Nephron progenitor cell (in vitro differentiated cells): ENCODE measurements around the gene VAMP8.

Experiments
- DNase-seq: peaks from one replicate; pipeline ENCODE4 v3.0.0; 2021
- H3K27ac Mint-ChIP-seq: 2 replicates; pipeline ENCODE4 v1.8.0; 2021; ENCODE audit warnings: mild to moderate bottlenecking, moderate library complexity, mixed read lengths
- H3K27me3 Mint-ChIP-seq: 2 replicates; pipeline ENCODE4 v1.8.0; 2021; ENCODE audit warnings: mild to moderate bottlenecking, low read depth, mixed read lengths; ENCODE audit not compliant: poor library complexity
- H3K36me3 Mint-ChIP-seq: 2 replicates; pipeline ENCODE4 v1.8.0; 2021; ENCODE audit warnings: low read depth, mixed read lengths
- H3K4me1 Mint-ChIP-seq: 2 replicates; pipeline ENCODE4 v1.8.0; 2021; ENCODE audit warnings: mixed read lengths
- H3K4me3 Mint-ChIP-seq: 2 replicates; pipeline ENCODE4 v1.8.0; 2021; ENCODE audit warnings: mild to moderate bottlenecking, moderate library complexity, mixed read lengths
- H3K9me3 Mint-ChIP-seq: 2 replicates; pipeline ENCODE4 v1.8.0; 2021; ENCODE audit warnings: mild to moderate bottlenecking, moderate library complexity, mixed read lengths
- TF ChIP-seq, protein P1 (sequence below): fragments of 200-600 bp; sonication (generic); IDR thresholded peaks from 2 replicates; pipeline ENCODE4 v1.5.0; 2021; ENCODE audit warnings: antibody characterized with exemption

Gene VAMP8

DNA sequence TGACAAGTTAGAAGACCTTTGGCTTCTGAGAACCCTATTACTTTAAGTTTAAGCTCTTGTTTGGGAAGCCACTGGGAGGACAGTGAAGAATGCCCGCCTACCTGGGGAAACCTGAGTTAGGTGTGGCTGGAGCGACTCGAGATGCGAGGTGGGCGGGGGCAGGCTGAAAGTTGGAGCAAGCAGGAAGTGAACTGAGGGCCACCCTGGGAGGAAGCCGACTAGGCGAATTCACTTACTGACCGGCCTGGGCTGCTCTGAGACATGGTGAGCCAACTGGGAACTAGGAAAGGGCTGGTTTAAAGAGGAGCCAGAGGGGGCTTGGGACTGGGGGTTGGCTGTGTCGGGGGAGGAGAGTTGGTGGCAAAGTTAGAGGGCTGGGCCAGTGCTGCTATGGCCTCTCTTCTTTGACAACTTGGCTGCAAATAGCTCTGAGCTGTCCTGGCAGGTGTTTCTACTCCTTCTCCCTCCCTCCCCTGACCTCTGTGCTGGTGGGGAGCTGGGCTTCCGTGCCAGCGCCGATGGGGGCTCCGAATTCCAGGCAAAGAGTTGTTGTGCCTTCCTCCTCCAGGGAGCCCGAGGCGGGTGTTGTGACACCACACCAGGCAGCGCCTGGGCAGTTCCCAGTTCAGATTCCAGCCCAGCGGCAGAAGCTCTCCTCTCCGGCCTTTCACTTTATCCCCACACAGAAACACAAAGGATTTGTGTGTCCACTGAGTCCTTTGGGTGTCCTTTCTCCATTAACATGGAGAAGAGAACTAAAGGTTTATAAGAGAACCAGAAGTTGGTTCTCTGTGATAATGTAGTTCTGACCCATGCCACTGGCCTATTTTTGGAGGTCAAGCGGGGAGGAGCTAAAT lies at the start of gene VAMP8:
Gene VAMP8 (plus strand): TSS at position 201 of the 857 bp plus-strand sequence. CDS start 61 bp downstream, at position 262.
- DNase-seq: peak; percentile 37
- H3K9me3 Mint-ChIP-seq: no peaks in the 10 kb centered on the region
- peaks cover 6% of the 10 kb centered on the region for H3K36me3 Mint-ChIP-seq
- H3K4me1 Mint-ChIP-seq: peaks cover 58% of the 10 kb centered on the region
- TF ChIP-seq, protein P1, sequence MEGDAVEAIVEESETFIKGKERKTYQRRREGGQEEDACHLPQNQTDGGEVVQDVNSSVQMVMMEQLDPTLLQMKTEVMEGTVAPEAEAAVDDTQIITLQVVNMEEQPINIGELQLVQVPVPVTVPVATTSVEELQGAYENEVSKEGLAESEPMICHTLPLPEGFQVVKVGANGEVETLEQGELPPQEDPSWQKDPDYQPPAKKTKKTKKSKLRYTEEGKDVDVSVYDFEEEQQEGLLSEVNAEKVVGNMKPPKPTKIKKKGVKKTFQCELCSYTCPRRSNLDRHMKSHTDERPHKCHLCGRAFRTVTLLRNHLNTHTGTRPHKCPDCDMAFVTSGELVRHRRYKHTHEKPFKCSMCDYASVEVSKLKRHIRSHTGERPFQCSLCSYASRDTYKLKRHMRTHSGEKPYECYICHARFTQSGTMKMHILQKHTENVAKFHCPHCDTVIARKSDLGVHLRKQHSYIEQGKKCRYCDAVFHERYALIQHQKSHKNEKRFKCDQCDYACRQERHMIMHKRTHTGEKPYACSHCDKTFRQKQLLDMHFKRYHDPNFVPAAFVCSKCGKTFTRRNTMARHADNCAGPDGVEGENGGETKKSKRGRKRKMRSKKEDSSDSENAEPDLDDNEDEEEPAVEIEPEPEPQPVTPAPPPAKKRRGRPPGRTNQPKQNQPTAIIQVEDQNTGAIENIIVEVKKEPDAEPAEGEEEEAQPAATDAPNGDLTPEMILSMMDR: no peak
- H3K4me3 Mint-ChIP-seq: peak within 1 kb of the TSS; percentile 70
- H3K27me3 Mint-ChIP-seq: peaks cover 14% of the 10 kb centered on the region
- peak within 1 kb of the TSS; percentile 99 for H3K27ac Mint-ChIP-seq

DNA sequence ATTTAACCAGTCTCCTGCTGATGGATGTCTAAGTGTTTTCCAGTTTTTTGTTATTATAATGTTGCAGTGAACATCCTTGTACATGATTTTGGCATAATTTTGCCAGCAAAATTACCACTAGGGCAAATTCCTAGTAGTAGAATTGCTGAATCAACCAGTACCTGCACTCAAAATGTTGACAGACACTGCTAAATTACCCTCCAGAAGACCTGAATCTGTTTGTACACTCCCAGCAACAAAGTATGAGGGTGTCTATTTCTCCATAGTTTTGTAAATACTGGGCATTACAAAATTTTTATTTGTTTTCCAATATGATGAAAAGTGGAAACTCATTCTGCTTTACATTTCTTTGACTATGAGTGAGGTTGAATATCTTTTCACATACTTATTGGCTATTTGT lies 49.6 kb upstream of the VAMP8 start:
- Mint-ChIP-seq H3K36me3 (no peaks in the 10 kb centered on the region), H3K4me3 (no peak overlapping the region), H3K9me3 (no peaks in the 10 kb centered on the region), H3K27ac (no peak overlapping the region), H3K27me3 (peaks cover 9% of the 10 kb centered on the region), H3K4me1 (peaks cover 45% of the 10 kb centered on the region)
- TF ChIP-seq, protein P1: no peak
- DNase-seq: no peak

GRCh38 chr2:85528355-85528754 lies 49.0 kb upstream of the VAMP8 start:
- H3K4me3 Mint-ChIP-seq: no peak overlapping the region
- TF ChIP-seq, protein P1: no peak
- H3K27ac Mint-ChIP-seq: no peak overlapping the region
- no peaks in the 10 kb centered on the region for H3K36me3 Mint-ChIP-seq
- peaks cover 40% of the 10 kb centered on the region for H3K4me1 Mint-ChIP-seq
- H3K27me3 Mint-ChIP-seq: peaks cover 11% of the 10 kb centered on the region
- H3K9me3 Mint-ChIP-seq: no peaks in the 10 kb centered on the region
- no peak for DNase-seq

GRCh38 chr2:85529809-85530208 lies 47.6 kb upstream of the VAMP8 start:
- Mint-ChIP-seq H3K36me3 (no peaks in the 10 kb centered on the region), H3K27me3 (peaks cover 13% of the 10 kb centered on the region), H3K27ac (no peak overlapping the region), H3K4me3 (no peak overlapping the region), H3K4me1 (peaks cover 29% of the 10 kb centered on the region), H3K9me3 (no peaks in the 10 kb centered on the region)
- no peak for DNase-seq
- TF ChIP-seq, protein P1: no peak

DNA sequence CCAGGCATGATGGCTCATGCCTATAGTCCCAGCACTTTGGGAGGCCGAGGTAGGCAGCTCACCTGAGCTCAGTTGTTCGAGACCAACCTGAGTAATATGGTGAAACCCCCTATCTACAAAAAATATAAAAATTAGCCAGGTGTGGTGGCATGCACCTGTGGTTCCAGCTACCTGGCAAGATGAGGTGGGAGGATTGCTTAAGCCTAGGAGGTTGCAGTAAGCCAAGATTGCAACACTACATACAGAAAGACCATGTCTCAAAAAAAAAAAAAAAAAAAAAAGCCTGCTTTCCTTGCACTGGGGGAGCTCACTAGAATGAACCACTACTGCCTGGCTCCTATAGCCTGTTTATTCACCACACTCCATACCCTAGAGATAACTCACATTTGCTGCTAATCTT lies 45.8 kb upstream of the VAMP8 start:
- no peaks in the 10 kb centered on the region for H3K9me3 Mint-ChIP-seq
- TF ChIP-seq, protein P1: no peak
- no peak for DNase-seq
- no peak overlapping the region for H3K4me3 Mint-ChIP-seq
- H3K27me3 Mint-ChIP-seq: peaks cover 9% of the 10 kb centered on the region
- peaks cover 21% of the 10 kb centered on the region for H3K4me1 Mint-ChIP-seq
- peaks cover 5% of the 10 kb centered on the region for H3K36me3 Mint-ChIP-seq
- no peak overlapping the region for H3K27ac Mint-ChIP-seq

GRCh38 chr2:85534099-85534498 lies 43.3 kb upstream of the VAMP8 start:
- no peak for DNase-seq
- peaks cover 28% of the 10 kb centered on the region for H3K4me1 Mint-ChIP-seq

More at GRCh38 chr2:85534099-85534498, 43.3 kb upstream of the VAMP8 start:
- TF ChIP-seq, protein P1: no peak
- Mint-ChIP-seq H3K36me3 (peaks cover 5% of the 10 kb centered on the region), H3K27ac (no peak overlapping the region), H3K4me3 (no peak overlapping the region), H3K27me3 (peaks cover 8% of the 10 kb centered on the region), H3K9me3 (no peaks in the 10 kb centered on the region)
